UCSD-AML1 (cell line): ENCODE results near the gene EMC8.
"Not testable (repeated sequence)": the region's sequence is repeated elsewhere in the genome, so short reads cannot be mapped to it uniquely, and the experiment has no call there.

Experiments used
- DNase-seq: peaks from one replicate; lab custom pipeline; 2025; ENCODE audit not compliant: unreplicated experiment; lab: John Stamatoyannopoulos, UW

The EMC8 gene

GRCh38 chr16:85816159-85816558, 16.8 kb upstream of the EMC8 start:
- no peak for DNase-seq

DNA sequence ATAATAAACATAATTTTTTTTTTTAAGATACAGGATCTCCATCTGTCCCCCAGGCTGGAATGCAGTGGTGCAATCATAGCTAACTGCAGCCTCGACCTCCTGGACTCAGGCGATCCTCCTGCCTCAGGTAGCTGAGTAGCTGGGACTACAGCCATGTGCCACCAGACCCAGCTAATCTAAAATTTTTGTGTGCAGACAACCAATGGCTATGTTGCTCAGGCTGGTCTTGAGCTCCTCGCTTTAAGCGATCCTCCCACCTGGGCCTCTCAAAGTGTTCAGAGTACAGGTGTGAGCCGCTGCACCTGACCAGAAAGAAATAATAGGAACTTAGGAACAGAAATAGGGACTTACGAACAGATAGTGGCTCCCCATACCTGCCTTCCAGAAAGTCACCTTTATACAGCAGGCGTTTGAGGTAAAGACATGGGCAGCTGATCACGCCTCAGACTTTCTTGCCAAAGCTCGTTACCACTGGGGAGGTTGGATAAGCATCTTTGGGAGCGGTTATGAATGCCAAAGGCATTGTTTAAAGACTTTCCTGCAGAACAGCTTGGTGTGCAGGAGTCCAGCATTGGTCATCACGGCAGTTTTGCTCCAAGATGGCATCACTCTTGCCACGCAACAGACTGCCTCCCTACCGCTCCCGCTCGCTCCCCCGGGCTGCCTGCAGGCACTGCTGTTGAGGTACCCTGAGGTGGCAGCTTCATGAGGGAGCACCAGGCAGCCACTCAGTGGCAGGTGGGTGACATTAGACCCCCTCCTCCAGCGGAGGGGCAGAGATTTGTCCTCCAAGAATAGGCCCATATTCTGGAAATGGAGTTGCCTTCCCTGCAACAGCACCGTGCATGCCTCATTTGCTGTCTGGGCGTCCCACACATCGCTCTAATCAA, 13.7 kb upstream of the EMC8 start:
- no peak for DNase-seq

GRCh38 chr16:85812031-85812807, 12.9 kb upstream of the EMC8 start:
- no peak for DNase-seq

DNA sequence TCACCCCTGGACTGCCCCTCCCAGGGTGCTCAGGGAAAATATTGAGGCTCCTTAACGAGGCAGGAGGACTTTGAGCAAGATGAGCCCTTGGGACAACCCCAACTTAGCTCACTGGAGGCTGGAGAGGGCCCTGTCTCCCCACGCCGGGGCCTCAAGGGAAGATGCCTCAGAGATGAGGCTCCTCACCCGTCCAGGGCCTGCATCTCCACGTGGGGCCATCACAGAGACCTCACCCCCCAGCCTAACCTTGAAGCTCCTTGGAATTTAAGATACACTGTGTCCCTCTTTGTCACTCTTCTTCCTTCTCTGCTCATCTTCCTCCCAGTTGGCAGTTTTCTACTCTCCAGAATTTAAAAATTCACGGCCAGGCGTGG, 11.4 kb upstream of the EMC8 start:
- no peak for DNase-seq

- no peak for DNase-seq
Observed at GRCh38 chr16:85810097-85810741, 10.9 kb upstream of the EMC8 start.

DNA sequence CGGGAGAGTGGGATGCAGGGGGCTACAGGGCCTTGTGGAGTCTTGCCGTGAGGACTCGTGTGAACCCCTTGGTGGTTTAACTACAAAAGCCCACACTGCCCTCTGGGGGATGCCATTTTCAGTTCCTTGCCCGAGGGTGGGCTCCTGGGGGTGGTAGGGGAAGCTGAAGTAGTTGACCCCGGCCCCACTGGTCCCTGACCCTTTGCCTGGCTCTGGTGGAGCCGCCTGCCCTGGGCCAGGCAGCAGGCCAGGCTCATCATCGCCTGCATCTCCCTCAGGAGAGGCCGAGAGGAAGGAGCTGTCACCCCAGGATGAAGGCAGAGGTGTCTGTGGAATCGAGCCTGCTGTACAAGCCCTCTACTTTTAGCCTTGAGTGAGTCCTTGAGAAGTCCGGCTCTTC, 10.3 kb upstream of the EMC8 start:
- DNase-seq = no peak

- DNase-seq = no peak
Observed at GRCh38 chr16:85808926-85809325, 9.6 kb upstream of the EMC8 start.

DNA sequence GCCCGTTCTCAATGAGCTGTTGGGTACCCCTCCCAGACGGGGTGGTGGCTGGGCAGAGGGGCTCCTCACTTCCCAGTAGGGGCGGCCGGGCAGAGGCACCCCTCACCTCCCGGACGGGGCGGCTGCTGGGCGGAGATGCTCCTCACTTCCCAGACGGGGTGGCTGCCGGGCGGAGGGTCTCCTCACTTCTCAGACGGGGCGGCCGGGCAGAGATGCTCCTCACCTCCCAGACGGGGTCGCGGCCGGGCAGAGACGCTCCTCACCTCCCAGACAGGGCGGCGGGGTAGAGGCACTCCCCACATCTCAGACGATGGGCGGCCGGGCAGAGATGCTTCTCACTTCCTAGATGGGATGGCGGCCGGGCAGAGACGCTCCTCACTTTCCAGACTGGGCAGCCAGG, 8.8 kb upstream of the EMC8 start:
- not testable (repeated sequence) for DNase-seq

DNA sequence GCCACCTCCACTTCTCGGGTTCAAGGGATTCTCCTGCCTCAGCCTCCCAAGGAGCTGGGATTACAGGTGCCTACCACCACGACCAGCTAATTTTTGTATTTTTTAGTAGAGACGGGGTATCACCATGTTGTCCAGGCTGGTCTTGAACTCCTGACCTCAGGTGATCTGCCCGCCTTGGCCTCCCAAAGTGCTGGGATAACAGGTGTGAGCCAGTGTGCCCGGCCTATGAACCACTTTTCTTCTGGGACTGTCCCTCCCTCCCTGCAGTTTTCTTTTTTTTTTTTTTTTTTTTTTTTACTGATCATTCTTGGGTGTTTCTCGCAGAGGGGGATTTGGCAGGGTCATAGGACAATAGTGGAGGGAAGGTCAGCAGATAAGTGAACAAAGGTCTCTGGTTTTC, 8.0 kb upstream of the EMC8 start:
- DNase-seq = not testable (repeated sequence)

DNA sequence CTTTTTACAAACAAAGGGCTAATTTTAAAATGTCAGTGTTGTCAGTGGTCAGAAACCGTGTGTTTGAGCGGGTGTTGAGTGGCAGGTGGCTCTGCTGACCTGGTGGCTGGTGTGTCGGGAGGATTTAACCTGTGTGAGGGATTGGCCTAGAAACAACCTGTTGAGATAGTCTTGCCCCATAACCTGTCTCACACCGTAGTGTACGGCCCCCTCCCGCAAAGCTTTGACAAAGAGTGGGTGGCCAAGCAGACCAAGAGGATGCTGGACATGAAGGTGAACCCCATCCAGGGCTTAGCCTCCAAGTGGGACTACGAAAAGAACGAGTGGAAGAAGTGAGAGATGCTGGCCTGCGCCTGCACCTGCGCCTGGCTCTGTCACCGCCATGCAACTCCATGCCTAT, 7.2 kb upstream of the EMC8 start:
- no peak for DNase-seq

- no peak for DNase-seq
Observed at GRCh38 chr16:85805442-85806045, 6.2 kb upstream of the EMC8 start.

GRCh38 chr16:85803570-85803969, 4.2 kb upstream of the EMC8 start:
- no peak for DNase-seq

- no peak for DNase-seq
Observed at GRCh38 chr16:85800321-85800669, 951 bp upstream of the EMC8 start.

GRCh38 chr16:85798901-85799496, 345 bp downstream of the EMC8 start:
- peak; percentile 50 for DNase-seq

DNA sequence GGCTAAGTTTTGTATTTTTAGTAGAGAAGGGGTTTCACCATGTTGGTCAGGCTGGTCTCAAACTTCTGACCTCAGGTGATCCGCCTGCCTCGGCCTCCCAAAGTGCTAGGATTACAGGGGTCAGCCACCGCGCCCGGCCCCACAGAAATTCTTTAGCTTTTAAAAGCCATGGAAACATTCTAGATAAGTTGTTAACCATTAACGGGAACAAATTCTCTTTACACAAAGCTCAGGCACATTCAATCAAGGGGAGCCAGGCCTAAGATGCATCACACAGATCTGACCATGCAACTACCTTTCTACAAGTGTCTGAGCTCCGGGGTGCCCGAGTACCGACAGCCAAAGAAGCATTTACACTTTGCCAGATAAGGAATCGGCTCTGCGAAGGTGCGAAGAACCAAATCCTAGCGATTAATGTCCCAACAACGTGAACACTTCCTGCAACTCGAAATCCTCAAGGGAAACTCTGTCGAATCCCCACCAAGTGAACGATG, 1.0 kb downstream of the EMC8 start:
- DNase-seq = no peak

DNA sequence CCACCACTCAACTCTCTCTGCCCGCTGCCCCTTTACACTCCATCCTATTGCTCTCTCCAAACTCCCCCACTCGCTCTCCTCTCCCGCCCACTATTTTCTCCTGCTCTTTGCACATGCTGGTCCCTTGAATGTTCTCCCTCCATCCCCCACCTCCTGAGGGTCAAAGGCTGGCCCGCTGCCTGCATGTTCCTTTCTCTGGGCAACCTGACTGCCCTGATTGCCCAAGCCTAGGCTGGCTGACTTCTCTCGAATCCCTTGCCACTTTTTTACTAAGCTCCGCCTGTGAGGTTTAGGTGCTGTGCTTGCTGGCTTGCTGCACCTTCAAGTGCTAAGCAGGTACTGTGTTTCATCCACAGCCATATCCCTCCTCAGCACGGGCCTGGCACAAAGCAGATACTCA, 2.7 kb downstream of the EMC8 start:
- no peak for DNase-seq

- DNase-seq = no peak
Observed at GRCh38 chr16:85796152-85796551, 3.2 kb downstream of the EMC8 start.

- no peak for DNase-seq
Observed at GRCh38 chr16:85794696-85795095, 4.6 kb downstream of the EMC8 start.

- no peak for DNase-seq
Observed at GRCh38 chr16:85793662-85794298, 5.6 kb downstream of the EMC8 start.

GRCh38 chr16:85789773-85790172, 9.6 kb downstream of the EMC8 start:
- DNase-seq = no peak
